LNCAP (cell line): Measurements from ENCODE around the gene LST1.

Experiments
- CTCF ChIP-seq: fragments of 450-650 bp; IDR thresholded peaks from 2 replicates; pipeline ENCODE4 v1.5.1; 2017; ENCODE audit warnings: mild to moderate bottlenecking

LST1 gene

DNA sequence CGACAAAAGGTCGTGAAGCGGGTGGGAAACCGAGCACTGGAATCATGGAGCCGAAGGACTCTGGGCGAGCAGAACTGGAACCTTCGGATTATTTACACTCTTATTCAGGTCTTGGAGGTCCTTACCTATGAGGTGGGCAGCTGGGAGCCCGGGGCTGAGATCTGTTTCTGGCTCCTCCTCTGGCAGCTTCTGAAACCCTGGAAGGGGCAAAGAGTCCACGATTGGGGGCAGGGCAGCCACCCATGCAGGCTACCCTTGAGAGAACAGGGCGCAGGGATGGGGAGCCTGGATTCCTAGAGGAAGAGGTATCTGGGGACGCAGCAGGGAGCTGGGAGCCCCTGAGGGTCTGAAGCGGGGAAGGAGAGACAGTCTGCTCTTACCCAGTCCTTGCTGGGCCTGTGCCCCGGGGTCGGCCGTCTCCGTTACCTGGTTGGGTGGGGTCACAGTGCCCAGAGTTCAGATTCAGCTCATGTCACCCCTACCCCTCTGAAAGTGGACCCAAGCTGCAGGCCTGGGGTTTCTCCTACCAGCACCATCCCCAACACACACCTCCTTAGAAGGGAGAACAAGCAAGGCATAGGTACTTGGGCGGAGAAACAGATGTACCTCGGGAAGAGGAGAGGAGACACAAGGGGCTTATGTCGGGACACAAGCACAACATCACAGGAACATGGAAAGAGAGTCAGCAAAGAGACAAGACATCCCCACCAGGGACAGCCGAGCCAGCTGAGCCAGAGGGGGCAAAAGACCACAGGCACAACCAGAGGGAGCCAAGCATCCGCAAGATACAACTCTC is 4.4 kb upstream of the LST1 start:
- no peak for TF ChIP-seq CTCF

DNA sequence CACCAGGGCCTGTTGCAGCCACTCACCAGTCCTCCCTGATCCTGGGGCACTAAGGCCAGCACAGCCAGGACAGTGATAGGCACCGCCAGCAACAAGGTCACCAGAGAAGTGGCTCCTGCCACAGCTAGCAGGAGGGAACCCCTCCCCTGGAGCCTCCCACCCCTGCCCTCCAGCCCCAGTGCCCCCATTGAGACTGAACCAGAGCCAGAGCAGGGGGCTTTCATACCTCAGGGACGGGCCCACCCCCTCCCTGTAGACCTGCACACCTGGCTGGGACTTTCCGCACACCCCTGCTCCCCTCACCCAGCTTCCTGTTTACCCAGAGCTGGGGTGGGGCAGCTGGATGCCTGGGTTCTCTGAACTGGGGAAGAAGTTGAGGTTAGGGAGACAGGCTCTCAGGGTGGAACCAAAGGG is 3.8 kb upstream of the LST1 start, which contains the start of gene LTB:
TSS of gene LTB (minus strand) at position 195 of the 414 bp plus-strand sequence. CDS start at position 188, 7 bp downstream.
- TF ChIP-seq CTCF, result no peak

- peak; percentile 31; the same call in 1 of the 2 replicates for TF ChIP-seq CTCF
Measured at GRCh38 chr6:31585491-31585890, 586 bp upstream of the LST1 start.

DNA sequence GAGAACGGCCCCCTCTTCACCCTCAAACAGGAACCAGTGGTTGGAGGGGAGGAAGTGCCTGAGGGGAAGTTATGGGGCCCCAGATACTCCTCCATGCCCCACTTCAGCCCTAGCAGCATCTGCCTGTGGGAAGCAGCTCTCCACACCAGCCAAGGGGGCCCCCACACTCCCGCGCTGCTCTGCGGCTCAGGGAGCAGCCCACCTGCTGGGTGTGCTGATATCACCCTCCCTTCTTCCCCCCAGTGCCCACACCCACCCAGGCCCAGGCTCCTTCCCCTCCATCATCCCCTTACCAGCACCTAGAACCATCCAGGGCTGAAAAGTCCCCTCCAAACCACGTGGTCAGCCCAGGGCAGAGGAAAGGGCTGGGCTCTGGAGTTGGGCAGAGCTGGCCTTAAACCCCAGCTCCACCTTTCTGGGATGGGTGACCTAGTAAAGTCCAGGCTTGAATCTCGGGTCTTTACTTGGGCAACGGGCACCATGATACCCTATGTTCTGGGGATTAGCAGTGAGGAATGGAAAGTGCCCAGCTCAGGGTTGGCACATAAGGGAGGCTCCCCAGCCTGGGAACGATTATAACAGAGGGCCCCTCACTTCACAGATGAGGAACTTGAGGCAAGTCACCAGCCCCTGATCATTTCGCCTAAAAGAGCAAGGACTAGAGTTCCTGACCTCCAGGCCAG is 663 bp downstream of the LST1 start:
- no peak for TF ChIP-seq CTCF

DNA sequence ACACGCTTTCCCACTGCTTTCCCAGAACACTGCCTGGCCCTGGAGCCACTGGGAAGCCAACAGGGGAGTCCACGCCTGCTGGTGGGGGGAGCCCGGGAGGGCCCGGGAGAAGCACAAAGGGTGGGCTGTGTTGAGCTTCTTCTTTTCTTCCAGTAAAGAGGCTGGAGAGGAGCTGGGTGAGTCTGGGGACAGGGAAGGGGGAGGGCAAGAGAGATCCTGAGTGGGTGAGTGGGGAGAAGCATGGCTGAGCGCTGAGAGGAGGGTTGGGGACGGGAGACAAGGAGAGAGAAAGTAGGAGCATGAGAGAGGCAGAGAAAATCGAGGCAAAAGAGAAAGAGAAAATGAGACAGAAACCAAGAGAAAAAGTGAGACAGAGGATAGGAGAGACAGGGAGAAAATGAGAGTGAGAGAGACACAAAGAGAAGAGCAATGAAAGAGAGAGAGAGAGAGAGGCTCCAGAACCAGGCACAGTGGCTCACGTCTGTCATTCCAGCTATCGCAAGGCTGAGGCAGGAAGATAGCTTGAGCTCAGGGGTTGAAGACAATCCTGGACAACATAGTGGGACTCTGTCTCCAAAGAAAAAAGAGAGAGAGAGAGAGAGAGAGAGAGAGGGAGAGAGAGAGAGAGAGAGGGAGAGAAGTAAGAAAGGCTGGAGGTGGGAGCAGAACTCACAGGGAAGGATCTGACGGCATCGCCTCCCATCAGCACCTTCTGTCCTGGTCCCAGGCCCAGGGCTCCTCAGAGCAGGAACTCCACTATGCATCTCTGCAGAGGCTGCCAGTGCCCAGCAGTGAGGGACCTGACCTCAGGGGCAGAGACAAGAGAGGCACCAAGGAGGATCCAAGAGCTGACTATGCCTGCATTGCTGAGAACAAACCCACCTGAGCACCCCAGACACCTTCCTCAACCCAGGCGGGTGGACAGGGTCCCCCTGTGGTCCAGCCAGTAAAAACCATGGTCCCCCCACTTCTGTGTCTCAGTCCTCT is 2.0 kb downstream of the LST1 start:
- TF ChIP-seq CTCF, result no peak

DNA sequence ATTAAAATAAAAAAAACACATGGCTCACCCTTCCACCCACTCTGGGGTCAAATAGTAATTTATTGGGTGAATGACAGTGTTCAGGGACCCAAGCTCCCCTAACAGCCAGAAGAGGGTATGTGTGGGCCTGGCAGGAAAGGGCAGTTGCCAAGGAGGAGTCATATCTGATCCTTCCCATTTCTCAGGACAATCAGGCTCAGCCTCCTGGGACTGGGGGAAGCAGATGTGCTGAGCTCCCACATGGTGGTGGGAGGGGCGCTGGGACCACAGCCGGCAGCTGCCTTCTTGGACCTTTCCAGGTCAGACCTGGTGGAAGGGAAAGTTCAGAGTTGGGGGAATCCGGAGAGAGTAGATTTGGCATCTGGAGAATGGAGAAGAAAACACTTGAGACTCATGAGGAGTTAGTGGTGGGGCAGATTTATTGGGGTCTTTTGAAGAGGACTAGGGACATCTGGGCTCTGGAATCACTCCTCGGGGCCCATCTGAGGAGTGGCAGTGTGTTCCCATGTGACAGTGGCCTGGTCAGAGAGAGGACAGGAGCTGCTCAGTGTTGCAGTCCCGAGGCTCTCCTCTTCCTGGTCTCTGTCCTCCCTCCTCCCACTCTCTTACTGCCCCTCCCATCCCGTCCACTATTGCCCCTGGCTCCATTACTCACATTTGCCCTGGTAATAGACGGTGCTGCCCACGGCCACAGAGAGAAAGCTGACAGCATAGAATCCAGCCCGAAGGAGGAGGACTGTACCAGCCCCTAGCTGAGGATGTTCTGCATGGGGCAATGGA is 3.0 kb downstream of the LST1 start:
- no peak for TF ChIP-seq CTCF

- no peak for TF ChIP-seq CTCF
Measured at GRCh38 chr6:31592396-31592771, 6.3 kb downstream of the LST1 start.
